Endothelial cell of umbilical vein (primary cell): Measurements from ENCODE around the gene TSC22D1.

Source experiments
- CTCF ChIP-seq, 2 donors: IDR thresholded peaks; 1 replicate in 1 of 2; 2 replicates in 1 of 2; pipeline ENCODE4 v1.5.1; 2011; ENCODE audit warnings: low read length in 2 of 2, mild to moderate bottlenecking in 2 of 2, moderate library complexity in 2 of 2, control low read depth in 1 of 2, inconsistent platforms in 1 of 2, low read depth in 1 of 2; ENCODE audit not compliant: insufficient read depth in 1 of 2; ENCODE audit errors: extremely low read depth in 1 of 2
- POLR2A ChIP-seq: IDR thresholded peaks from 2 replicates; pipeline ENCODE4 v1.6.1; 2012; ENCODE audit warnings: low read depth, mild to moderate bottlenecking, control low read depth, low read length
- POLR2AphosphoS5 ChIP-seq: IDR thresholded peaks from 2 replicates; pipeline ENCODE4 v1.6.1; 2012; ENCODE audit warnings: low read depth, mild to moderate bottlenecking, control low read depth, low read length, moderate library complexity; ENCODE audit not compliant: insufficient read depth

DNA sequence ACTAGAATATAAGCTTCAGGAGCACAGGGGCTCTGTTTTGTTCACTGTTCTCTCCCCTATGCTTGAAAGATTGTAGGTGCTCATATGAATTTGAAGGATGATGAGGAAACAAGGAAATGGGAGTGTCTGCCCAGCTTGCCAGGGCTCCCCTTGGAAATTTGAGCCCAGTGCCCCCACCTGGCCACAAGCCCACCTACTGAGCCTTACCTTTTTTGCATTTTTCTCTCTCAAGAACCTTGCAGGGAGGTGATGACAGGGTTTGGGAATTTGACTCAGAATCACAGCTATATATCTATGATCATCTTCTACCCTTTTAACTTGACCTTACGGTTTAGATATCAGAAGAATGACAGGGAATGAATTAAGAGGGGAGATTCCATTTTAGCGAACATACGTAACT, 168.8 kb downstream of the TSC22D1 start:
- TF ChIP-seq POLR2A (no peak), POLR2AphosphoS5 (no peak), CTCF (IDR thresholded peaks at IDR 0.05; ENCODE audit: extremely low read depth in 1 of 2, insufficient read depth in 1 of 2, low read depth in 1 of 2, low read length in 2 of 2) (no peak)
